Transverse colon (tissue), 4 donors: Measurements from ENCODE around the gene KCNK10.

Experiments used
- POLR2AphosphoS5 ChIP-seq, 3 donors: sonication (generic); formaldehyde crosslinking; IDR thresholded peaks; one replicate each; pipeline ENCODE4 v1.6.1; 2016; ENCODE audit warnings: antibody characterized with exemption in 3 of 3
- TF ChIP-seq, protein P1 (sequence below), 5 experiments: fragments of 200-600 bp in 3 of 5; fragments of 450-650 bp in 2 of 5; sonication (generic) in 3 of 5; IDR thresholded peaks; 1 replicate in 2 of 5; 2 replicates in 3 of 5; pipeline ENCODE4 v1.5.1; 2016 to 2017; ENCODE audit warnings: antibody characterized with exemption in 5 of 5, inconsistent platforms in 3 of 5, mild to moderate bottlenecking in 2 of 5, moderate library complexity in 1 of 5

DNA sequence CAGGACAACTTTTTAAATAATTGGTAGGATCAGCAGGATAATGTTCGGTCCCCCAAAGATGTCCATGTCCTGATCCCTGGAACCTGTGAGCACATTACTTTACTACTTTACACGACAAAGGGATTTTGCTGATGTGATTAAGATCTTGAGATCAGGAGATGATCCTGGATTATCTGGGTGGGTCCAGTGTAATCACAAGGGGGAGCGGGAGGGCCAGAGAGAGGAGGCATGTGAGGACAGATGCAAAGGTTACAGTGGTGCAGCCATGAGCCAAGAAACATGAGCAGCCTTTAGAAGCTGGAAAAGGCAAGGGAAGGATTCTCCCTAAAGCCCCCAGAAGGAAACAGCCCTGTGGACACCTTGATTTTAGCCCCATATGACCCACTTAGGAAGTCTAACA, 33.1 kb downstream of the KCNK10 start:
- TF ChIP-seq, protein P1, sequence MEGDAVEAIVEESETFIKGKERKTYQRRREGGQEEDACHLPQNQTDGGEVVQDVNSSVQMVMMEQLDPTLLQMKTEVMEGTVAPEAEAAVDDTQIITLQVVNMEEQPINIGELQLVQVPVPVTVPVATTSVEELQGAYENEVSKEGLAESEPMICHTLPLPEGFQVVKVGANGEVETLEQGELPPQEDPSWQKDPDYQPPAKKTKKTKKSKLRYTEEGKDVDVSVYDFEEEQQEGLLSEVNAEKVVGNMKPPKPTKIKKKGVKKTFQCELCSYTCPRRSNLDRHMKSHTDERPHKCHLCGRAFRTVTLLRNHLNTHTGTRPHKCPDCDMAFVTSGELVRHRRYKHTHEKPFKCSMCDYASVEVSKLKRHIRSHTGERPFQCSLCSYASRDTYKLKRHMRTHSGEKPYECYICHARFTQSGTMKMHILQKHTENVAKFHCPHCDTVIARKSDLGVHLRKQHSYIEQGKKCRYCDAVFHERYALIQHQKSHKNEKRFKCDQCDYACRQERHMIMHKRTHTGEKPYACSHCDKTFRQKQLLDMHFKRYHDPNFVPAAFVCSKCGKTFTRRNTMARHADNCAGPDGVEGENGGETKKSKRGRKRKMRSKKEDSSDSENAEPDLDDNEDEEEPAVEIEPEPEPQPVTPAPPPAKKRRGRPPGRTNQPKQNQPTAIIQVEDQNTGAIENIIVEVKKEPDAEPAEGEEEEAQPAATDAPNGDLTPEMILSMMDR (IDR thresholded peaks at IDR 0.05): no peak
- TF ChIP-seq POLR2AphosphoS5 (IDR thresholded peaks at IDR 0.05): no peak
